BLaER1 (cell line): ENCODE results near the gene NR2E1.

Experiments used
- H3K27ac ChIP-seq: shearing (Covaris generic); formaldehyde crosslinking; 2 replicates; pipeline ENCODE4 v1.8.1; 2022
- H3K27me3 ChIP-seq: shearing (Covaris generic); formaldehyde crosslinking; 2 replicates; pipeline ENCODE4 v1.8.1; 2022
- H3K36me3 ChIP-seq: shearing (Covaris generic); formaldehyde crosslinking; 2 replicates; pipeline ENCODE4 v1.8.1; 2022
- H3K4me1 ChIP-seq: shearing (Covaris generic); formaldehyde crosslinking; 2 replicates; pipeline ENCODE4 v1.8.1; 2022
- H3K4me2 ChIP-seq: shearing (Covaris generic); formaldehyde crosslinking; 2 replicates; pipeline ENCODE4 v1.8.1; 2022
- H3K4me3 ChIP-seq: shearing (Covaris generic); formaldehyde crosslinking; 2 replicates; pipeline ENCODE4 v1.8.1; 2022
- H3K9ac ChIP-seq: shearing (Covaris generic); formaldehyde crosslinking; 2 replicates; pipeline ENCODE4 v1.8.1; 2022
- H3K9me3 ChIP-seq: shearing (Covaris generic); formaldehyde crosslinking; 2 replicates; pipeline ENCODE4 v1.8.1; 2022
- H4K20me1 ChIP-seq: shearing (Covaris generic); formaldehyde crosslinking; 2 replicates; pipeline ENCODE4 v1.8.1; 2022
- Cebpa-rat ChIP-seq: shearing (Covaris generic); IDR thresholded peaks from 2 replicates; pipeline ENCODE4 v1.8.1; 2022

Gene NR2E1

DNA sequence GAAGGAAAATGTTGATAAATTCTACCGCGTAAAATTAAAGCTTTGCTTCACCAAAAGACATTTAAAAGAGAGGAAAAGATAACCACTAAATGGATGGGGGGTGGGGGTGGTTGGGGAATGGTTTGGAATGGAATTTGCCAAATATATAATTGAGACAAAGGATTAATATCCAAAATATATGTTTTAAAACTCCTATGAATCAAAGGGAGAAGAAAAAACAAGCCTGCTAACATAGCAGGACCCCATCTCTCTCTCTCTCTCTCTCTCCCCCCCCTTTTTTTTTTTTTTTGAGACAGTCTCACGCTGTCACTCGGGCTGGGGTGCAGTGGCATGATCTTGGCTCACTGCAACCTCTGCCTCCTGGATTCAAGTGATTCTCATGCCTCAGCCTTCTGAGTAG is 13.4 kb upstream of the NR2E1 start:
- peaks cover 37% of the 10 kb centered on the region for H3K27me3 ChIP-seq
- H3K4me1 ChIP-seq, result no peaks in the 10 kb centered on the region

DNA sequence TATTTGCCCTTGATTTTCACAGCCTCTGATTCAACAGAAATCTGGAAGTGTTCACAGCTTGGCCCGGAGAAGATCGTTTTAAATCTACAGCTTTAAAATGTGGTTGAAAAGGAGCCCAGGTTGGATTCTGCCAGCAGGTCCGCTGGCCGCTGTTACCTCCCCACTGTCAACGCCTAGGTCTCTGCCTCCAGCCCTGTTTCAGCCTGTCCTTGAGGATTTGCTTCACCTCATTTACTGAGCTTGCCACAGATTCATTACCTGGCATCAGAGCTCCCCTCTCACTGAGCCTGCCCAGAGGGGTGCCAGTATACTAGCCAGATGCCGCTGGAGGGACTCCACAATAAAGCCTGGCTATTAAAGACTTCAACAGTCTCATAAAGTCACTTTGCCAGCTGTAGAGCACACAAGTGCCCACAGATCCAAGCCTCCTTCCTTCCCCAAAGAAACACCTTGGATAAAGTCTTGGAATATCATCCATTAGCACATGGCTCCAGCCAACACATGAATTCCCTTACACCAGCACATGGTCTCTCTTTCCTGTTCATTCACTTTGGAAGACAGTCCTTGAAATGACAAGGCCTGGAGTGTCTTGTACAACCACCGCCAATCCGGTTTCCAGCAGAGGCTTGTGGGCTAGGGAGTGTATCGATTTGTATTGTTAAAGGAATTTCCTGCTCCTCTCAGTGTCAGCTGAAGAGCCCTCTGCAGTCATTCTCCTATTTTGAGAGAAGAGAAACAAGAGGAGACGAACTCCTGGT is 9.5 kb upstream of the NR2E1 start:
- Histone ChIP-seq H3K27me3 (peaks cover 76% of the 10 kb centered on the region), H3K9ac (no peak overlapping the region), H3K9me3 (peaks cover 9% of the 10 kb centered on the region), H3K4me3 (no peak overlapping the region), H3K27ac (no peak overlapping the region), H3K4me1 (no peaks in the 10 kb centered on the region), H3K36me3 (no peaks in the 10 kb centered on the region), H3K4me2 (no peak overlapping the region), H4K20me1 (peaks cover 53% of the 10 kb centered on the region)
- TF ChIP-seq Cebpa-rat, result no peak

More for the DNA sequence above, 13.4 kb upstream of the NR2E1 start:
- Histone ChIP-seq H4K20me1 (peaks cover 14% of the 10 kb centered on the region), H3K27ac (no peak overlapping the region), H3K9me3 (peaks cover 13% of the 10 kb centered on the region), H3K4me3 (no peak overlapping the region), H3K36me3 (no peaks in the 10 kb centered on the region), H3K4me2 (no peak overlapping the region), H3K9ac (no peak overlapping the region)
- TF ChIP-seq Cebpa-rat, result no peak

DNA sequence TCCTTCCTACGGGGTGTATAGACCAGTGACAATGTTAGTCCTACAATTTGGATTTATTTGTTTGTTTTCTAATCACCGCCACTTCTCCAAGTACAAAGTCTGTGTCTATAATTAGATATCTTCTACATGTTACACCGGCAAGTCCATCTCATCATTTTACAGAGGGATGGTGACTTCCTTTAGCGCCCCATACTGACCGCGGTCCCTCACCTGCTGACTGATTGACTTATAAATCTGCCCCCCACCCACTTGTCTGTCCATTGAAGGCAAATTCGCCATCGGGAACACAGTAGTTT is 8.9 kb upstream of the NR2E1 start:
- TF ChIP-seq Cebpa-rat, result no peak
- Histone ChIP-seq H4K20me1 (peaks cover 58% of the 10 kb centered on the region), H3K9ac (no peak overlapping the region)

DNA sequence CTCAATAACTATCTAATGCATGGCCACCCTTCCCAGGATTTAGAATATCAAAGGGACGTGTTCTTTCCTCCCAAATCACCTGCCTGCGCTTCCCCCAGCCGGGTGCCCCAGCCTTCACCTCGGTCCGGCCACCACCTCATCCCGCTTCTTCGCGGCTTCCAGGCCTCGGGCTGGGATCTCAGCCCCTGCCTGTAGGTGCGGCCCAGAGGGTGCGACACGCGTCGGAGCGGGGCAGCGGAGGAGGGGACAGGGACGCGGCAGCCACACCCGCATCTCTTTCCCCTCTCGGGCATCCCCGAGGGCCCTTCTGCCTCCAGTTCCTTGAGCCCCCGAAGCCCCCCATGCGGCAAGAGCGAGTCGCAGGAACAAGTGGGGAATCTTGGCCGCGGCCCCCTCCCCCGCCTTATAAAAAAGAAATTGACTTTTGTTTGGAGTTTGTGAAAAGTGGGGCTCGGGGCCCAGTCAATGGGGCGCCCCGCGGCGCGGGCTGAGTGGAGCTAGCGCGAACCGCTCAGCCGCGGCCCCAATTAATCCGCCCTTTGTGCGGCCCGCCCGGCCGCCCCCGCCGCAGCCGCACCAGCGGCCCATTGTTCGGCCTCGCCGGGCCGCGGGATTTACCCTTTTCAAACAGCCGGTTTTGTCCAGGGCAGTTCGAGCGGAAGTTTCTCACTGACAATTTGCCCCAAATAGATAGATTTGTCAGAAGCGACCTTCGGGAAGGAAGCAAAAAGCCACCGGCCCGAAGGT is 8.4 kb upstream of the NR2E1 start:
- H3K4me3 ChIP-seq, result peak overlapping the region; percentile 8; the same call in 1 of the 2 replicates

More for the DNA sequence above, 8.9 kb upstream of the NR2E1 start:
- Histone ChIP-seq H3K36me3 (no peaks in the 10 kb centered on the region), H3K9me3 (peaks cover 9% of the 10 kb centered on the region), H3K4me1 (no peaks in the 10 kb centered on the region), H3K27me3 (peaks cover 81% of the 10 kb centered on the region), H3K4me3 (peak overlapping the region; percentile 8; the same call in 1 of the 2 replicates), H3K27ac (no peak overlapping the region), H3K4me2 (no peak overlapping the region)

DNA sequence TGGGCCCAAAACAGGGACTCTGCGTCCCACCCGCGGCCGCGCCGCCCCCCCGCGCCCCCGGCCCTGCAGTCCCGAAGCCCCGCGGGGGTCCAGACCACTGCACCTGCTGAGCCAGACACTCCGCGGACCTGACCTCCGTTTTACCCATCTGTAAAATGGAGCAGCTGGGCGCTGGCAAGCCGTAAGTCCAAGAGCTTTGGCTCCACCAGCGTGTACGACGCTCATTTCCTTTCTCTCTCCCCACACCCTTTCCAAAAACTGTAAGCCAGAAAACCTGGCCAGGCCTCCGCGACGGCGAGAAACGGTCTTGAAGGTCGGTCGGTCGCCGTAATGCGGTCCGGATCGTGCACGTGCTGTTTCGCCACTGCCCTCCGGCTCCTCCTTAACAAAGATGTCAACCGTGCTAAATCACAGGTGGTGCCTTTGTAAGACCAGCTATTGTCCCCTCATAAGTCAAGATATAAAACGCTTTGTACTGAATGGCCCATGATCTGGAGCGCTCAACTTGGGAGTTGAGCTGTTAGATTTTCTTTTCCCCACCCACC is 7.8 kb upstream of the NR2E1 start:
- H3K4me1 ChIP-seq, result no peaks in the 10 kb centered on the region
- no peaks in the 10 kb centered on the region for H3K36me3 ChIP-seq
- TF ChIP-seq Cebpa-rat, result no peak
- H4K20me1 ChIP-seq, result peaks cover 69% of the 10 kb centered on the region
- H3K4me3 ChIP-seq, result no peak overlapping the region; the same call in 1 of the 2 replicates
- peaks cover 93% of the 10 kb centered on the region for H3K27me3 ChIP-seq
- H3K9me3 ChIP-seq, result peaks cover 9% of the 10 kb centered on the region
- H3K9ac ChIP-seq, result no peak overlapping the region
- H3K4me2 ChIP-seq, result no peak overlapping the region
- H3K27ac ChIP-seq, result no peak overlapping the region

More for the DNA sequence above, 8.4 kb upstream of the NR2E1 start:
- H4K20me1 ChIP-seq, result peaks cover 63% of the 10 kb centered on the region
- H3K27ac ChIP-seq, result no peak overlapping the region
- H3K9ac ChIP-seq, result no peak overlapping the region
- H3K36me3 ChIP-seq, result no peaks in the 10 kb centered on the region
- H3K4me1 ChIP-seq, result no peaks in the 10 kb centered on the region
- peaks cover 9% of the 10 kb centered on the region for H3K9me3 ChIP-seq
- TF ChIP-seq Cebpa-rat, result no peak
- no peak overlapping the region for H3K4me2 ChIP-seq
- H3K27me3 ChIP-seq, result peaks cover 86% of the 10 kb centered on the region

DNA sequence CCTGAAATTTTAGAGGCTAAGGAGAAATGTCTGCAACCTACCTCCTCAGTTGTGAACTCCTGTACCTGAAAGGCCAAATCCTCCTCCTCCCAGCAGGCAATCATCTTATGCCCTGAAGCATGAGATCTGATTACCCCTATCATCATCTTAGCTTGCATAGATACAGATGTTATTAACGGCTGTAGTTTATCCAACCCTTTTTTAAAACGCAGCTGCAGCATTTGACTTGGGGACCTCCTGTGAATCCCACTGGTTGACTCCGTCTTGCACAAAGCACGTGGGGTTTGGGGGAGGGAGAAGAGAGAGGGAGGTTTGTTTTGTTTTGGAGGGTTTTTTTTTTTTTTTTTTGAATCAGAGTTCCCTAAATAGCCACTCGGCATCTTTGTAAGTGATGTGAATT is 5.8 kb upstream of the NR2E1 start:
- peaks cover 6% of the 10 kb centered on the region for H3K4me1 ChIP-seq
- peaks cover 100% of the 10 kb centered on the region for H3K27me3 ChIP-seq
- peaks cover 88% of the 10 kb centered on the region for H4K20me1 ChIP-seq
- H3K9me3 ChIP-seq, result peaks cover 18% of the 10 kb centered on the region
- H3K4me2 ChIP-seq, result no peak overlapping the region
- H3K4me3 ChIP-seq, result no peak overlapping the region
- no peaks in the 10 kb centered on the region for H3K36me3 ChIP-seq
- TF ChIP-seq Cebpa-rat, result no peak
- no peak overlapping the region for H3K27ac ChIP-seq
- no peak overlapping the region for H3K9ac ChIP-seq

DNA sequence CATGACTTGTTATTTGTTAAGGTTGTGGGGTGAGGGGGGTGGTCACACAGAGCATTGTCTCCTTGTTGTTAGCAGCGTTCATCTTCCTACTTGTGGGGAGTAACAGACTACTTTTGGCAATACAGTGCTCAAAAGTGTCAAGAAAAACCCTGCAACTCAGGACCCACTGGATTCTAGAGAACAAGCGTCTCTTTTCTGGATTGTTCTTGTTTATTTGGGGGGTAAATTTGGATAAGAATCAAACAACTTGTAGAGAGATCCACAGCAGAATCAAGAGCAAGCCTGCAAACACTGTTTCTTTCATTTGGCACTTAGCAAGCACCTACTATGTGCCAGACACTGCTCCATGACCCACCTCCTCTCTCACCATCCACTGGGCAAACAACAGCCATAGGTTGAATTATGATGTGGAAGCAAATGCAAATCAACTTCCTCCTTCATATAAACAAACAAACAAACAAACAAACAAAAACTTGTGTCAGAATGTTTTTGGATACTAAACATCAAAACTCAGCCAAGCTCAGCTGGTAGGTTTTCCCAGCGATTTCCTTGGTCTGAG is 4.0 kb upstream of the NR2E1 start:
- H3K4me1 ChIP-seq, result peaks cover 10% of the 10 kb centered on the region
- peaks cover 99% of the 10 kb centered on the region for H4K20me1 ChIP-seq
- TF ChIP-seq Cebpa-rat, result no peak
- peaks cover 100% of the 10 kb centered on the region for H3K27me3 ChIP-seq
- H3K27ac ChIP-seq, result no peak overlapping the region
- no peak overlapping the region for H3K9ac ChIP-seq
- no peak overlapping the region for H3K4me3 ChIP-seq
- H3K9me3 ChIP-seq, result peaks cover 34% of the 10 kb centered on the region
- H3K36me3 ChIP-seq, result no peaks in the 10 kb centered on the region
- no peak overlapping the region for H3K4me2 ChIP-seq

DNA sequence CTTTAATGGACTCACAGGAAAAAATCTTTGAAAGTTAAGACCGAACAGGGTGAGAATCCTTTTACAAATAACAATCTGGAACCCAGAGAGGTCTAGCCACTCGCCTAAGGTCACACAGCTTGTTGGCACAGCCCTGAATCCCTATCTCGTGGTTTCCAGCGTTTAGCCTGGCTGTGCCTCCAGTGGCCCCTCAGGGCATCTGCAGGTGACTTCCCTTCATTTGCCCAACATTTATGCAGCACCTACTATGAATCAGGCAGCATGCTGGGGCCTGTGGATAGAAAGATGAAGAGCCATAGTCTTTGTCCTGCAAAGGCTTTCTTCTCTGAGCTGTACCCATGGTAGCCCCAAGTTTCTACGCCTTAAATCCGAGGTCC is 2.6 kb upstream of the NR2E1 start:
- no peak overlapping the region for H3K27ac ChIP-seq
- peaks cover 10% of the 10 kb centered on the region for H3K4me1 ChIP-seq
- peaks cover 100% of the 10 kb centered on the region for H3K27me3 ChIP-seq
- no peak for TF ChIP-seq Cebpa-rat
- H4K20me1 ChIP-seq, result peaks cover 99% of the 10 kb centered on the region
- H3K9me3 ChIP-seq, result peaks cover 35% of the 10 kb centered on the region
- H3K4me2 ChIP-seq, result no peak overlapping the region
- H3K4me3 ChIP-seq, result no peak overlapping the region
- H3K36me3 ChIP-seq, result no peaks in the 10 kb centered on the region
- H3K9ac ChIP-seq, result no peak overlapping the region

DNA sequence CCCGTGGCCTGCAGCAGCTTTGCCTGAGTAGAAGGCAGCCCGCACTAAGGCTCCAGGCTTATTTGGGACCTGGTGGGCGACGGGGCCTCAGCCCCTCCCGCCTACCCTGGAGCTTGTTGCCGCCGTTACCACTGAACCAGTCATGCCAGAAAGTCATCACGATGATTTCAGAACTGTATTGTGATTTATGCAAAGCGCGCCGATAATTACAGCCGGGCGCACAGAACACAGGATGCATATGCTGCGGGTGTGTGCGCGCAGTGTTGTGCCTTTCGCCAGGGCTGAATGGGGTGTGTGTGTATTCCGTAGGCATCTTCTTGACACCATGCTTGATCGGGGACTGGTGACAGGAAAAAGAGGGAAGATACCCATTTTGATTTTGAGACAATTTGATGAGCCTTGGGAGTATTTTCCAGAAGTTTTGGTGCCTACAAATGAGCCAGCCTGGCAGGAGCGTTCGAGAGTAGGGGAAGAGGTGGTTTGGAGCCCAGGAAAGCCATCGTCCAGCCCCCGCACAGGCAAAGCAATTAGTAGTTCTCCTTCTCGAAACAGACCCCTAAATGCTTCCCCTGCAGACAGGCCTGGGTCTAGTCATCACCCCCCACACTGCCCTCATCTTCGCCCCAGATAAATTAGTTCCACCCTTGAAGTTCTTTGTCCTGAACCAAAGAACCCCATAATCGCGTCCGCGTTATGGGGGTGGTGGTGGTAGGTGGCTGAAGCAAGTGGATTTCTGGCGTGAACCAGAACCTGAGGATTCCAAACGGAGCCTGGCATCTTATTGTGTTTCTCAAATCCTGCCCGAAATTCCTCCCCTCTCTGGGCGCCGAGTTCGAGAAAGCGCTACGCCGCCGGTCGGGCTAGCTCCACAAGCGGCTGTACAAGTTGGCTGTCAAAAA is 1.9 kb upstream of the NR2E1 start:
- Histone ChIP-seq H3K4me2 (no peak overlapping the region), H3K9ac (no peak overlapping the region), H3K9me3 (peaks cover 39% of the 10 kb centered on the region), H3K36me3 (no peaks in the 10 kb centered on the region), H3K4me1 (peaks cover 10% of the 10 kb centered on the region), H3K27me3 (peaks cover 100% of the 10 kb centered on the region), H3K27ac (no peak overlapping the region), H3K4me3 (peak overlapping the region; percentile 32; the same call in 1 of the 2 replicates), H4K20me1 (peaks cover 99% of the 10 kb centered on the region)
- no peak for TF ChIP-seq Cebpa-rat
